Nephron progenitor cell (in vitro differentiated cells): ENCODE results near the gene SRSF7.
"Not testable (repeated sequence)": the region's sequence is repeated elsewhere in the genome, so short reads cannot be mapped to it uniquely, and the experiment has no call there.

Experiments used
- DNase-seq: peaks from one replicate; pipeline ENCODE4 v3.0.0; 2021
- H3K27ac Mint-ChIP-seq: 2 replicates; pipeline ENCODE4 v1.8.0; 2021; ENCODE audit warnings: mild to moderate bottlenecking, moderate library complexity, mixed read lengths
- H3K27me3 Mint-ChIP-seq: 2 replicates; pipeline ENCODE4 v1.8.0; 2021; ENCODE audit warnings: mild to moderate bottlenecking, low read depth, mixed read lengths; ENCODE audit not compliant: poor library complexity
- H3K36me3 Mint-ChIP-seq: 2 replicates; pipeline ENCODE4 v1.8.0; 2021; ENCODE audit warnings: low read depth, mixed read lengths
- H3K4me1 Mint-ChIP-seq: 2 replicates; pipeline ENCODE4 v1.8.0; 2021; ENCODE audit warnings: mixed read lengths
- H3K4me3 Mint-ChIP-seq: 2 replicates; pipeline ENCODE4 v1.8.0; 2021; ENCODE audit warnings: mild to moderate bottlenecking, moderate library complexity, mixed read lengths
- H3K9me3 Mint-ChIP-seq: 2 replicates; pipeline ENCODE4 v1.8.0; 2021; ENCODE audit warnings: mild to moderate bottlenecking, moderate library complexity, mixed read lengths
- CTCF ChIP-seq: fragments of 200-600 bp; sonication (generic); IDR thresholded peaks from 2 replicates; pipeline ENCODE4 v1.5.0; 2021; ENCODE audit warnings: antibody characterized with exemption

Gene SRSF7

GRCh38 chr2:38722271-38723061 is 28.7 kb downstream of the SRSF7 start:
- Mint-ChIP-seq H3K36me3 (peaks cover 24% of the 10 kb centered on the region), H3K4me1 (peaks cover 7% of the 10 kb centered on the region), H3K4me3 (no peak overlapping the region), H3K9me3 (peaks cover 3% of the 10 kb centered on the region), H3K27me3 (peaks cover 6% of the 10 kb centered on the region), H3K27ac (peak overlapping the region; percentile 4)
- DNase-seq, result no peak
- TF ChIP-seq CTCF, result no peak

GRCh38 chr2:38720613-38721241 is 30.4 kb downstream of the SRSF7 start:
- no peak overlapping the region for H3K4me3 Mint-ChIP-seq
- H3K27me3 Mint-ChIP-seq, result peaks cover 6% of the 10 kb centered on the region
- no peak for TF ChIP-seq CTCF
- DNase-seq, result no peak
- peaks cover 7% of the 10 kb centered on the region for H3K4me1 Mint-ChIP-seq
- peaks cover 3% of the 10 kb centered on the region for H3K9me3 Mint-ChIP-seq
- H3K36me3 Mint-ChIP-seq, result peaks cover 30% of the 10 kb centered on the region
- H3K27ac Mint-ChIP-seq, result no peak overlapping the region

- peaks cover 3% of the 10 kb centered on the region for H3K9me3 Mint-ChIP-seq
- TF ChIP-seq CTCF, result no peak
- H3K4me1 Mint-ChIP-seq, result peaks cover 7% of the 10 kb centered on the region
- peaks cover 33% of the 10 kb centered on the region for H3K36me3 Mint-ChIP-seq
- peaks cover 6% of the 10 kb centered on the region for H3K27me3 Mint-ChIP-seq
- no peak for DNase-seq
- H3K4me3 Mint-ChIP-seq, result no peak overlapping the region
- no peak overlapping the region for H3K27ac Mint-ChIP-seq
Observed at GRCh38 chr2:38719706-38720105, 31.5 kb downstream of the SRSF7 start.

GRCh38 chr2:38718601-38719000 is 32.6 kb downstream of the SRSF7 start:
- no peak for TF ChIP-seq CTCF
- no peak for DNase-seq
- Mint-ChIP-seq H3K36me3 (peaks cover 43% of the 10 kb centered on the region), H3K4me1 (peaks cover 7% of the 10 kb centered on the region), H3K4me3 (no peak overlapping the region), H3K27me3 (peaks cover 6% of the 10 kb centered on the region), H3K9me3 (peaks cover 3% of the 10 kb centered on the region), H3K27ac (peak overlapping the region; percentile 5)

- DNase-seq, result no peak
- Mint-ChIP-seq H3K4me3 (no peak overlapping the region), H3K27ac (no peak overlapping the region), H3K4me1 (peaks cover 7% of the 10 kb centered on the region), H3K9me3 (peaks cover 9% of the 10 kb centered on the region), H3K36me3 (peaks cover 47% of the 10 kb centered on the region), H3K27me3 (peaks cover under 1% of the 10 kb centered on the region)
- no peak for TF ChIP-seq CTCF
Observed at GRCh38 chr2:38716185-38716584, 35.0 kb downstream of the SRSF7 start.

GRCh38 chr2:38714941-38715340 is 36.2 kb downstream of the SRSF7 start:
- H3K4me1 Mint-ChIP-seq, result not testable (repeated sequence)

More at GRCh38 chr2:38714941-38715340, 36.2 kb downstream of the SRSF7 start:
- H3K27me3 Mint-ChIP-seq, H3K4me3 Mint-ChIP-seq, H3K9me3 Mint-ChIP-seq, DNase-seq, H3K27ac Mint-ChIP-seq: not testable (repeated sequence)
- peaks cover 36% of the 10 kb centered on the region for H3K36me3 Mint-ChIP-seq
